ENCODE measurements around the gene TPX2. TPM values are rescaled to one million over a fixed set of nuclear protein-coding genes. Genes with fewer than 3 reads are reported as not detected.
"Not testable (repeated sequence)": the region's sequence is repeated elsewhere in the genome, so short reads cannot be mapped to it uniquely, and the experiment has no call there.

The TPX2 gene
- total RNA-seq, 1 experiment from 2014 or later, result 312 TPM

DNA sequence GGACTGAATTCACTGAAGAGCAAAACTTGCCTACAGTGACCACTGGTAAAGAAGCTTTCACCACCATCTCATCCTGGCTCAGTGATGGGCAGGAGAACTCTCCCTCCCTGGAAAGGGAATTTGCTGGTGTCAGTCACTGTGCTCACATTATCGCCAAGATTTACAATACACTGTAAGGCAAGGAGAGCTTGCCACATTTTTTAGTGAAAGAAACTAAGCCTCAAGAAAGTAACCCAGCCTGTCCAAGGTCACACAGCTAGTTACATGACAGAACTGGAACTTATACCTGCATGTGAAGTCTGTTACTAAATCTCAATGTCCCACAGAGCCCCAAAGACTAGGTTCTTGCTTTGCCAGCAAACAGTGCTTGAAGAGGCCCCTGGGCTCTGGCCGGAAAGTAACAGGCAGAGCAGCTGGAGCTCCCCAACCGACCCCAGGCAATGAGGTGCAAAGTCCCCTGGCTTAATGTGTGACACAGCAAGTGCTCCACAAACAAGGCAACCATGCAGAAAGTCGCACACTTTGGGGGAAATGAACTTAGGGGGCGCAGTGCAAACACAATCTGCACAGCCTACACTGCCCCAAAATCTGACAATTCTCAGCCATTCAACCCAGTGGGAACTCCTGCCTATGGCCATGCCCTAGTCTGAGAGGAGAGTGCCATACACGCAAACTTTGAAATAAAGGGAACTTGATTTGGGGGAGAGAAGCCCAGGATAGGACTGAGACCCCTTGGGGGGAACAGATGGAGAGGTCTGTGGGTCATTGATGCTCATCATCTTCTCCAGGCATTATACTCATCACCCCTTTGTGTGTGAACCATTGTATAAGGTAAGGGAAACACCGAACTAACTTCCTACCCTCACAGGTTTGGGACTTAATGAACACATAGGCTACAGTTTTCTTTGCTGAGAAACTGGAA, 18.3 kb upstream of the TPX2 start:
- DNase-seq (ENCODE audit: low read depth), result no peak

- DNase-seq (ENCODE audit: low read depth), result no peak
These were observed 17.5 kb upstream of the TPX2 start for GRCh38 chr20:31721408-31722256.

- DNase-seq (ENCODE audit: low read depth), result peak; percentile 90
These were observed 16.6 kb upstream of the TPX2 start, which contains the start of gene BCL2L1 for GRCh38 chr20:31722257-31723068. TSS of gene BCL2L1 (minus strand) at chr20:31722868. CDS start at chr20:31722218, 650 bp downstream.

DNA sequence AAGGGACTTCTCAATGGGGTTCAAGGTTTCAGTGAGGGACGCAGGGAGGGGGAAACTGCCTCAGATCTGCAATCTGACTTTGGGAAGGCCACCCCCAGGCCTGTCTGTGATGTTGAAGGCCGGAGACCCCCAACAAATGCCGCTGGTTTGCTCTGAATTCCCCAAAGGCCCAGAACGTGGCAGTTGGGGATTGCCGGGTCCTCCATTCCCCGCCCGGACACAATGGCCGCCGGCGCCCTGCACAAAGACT, 16.1 kb upstream of the TPX2 start:
- no peak for DNase-seq (ENCODE audit: low read depth)

- peak; percentile 98 for DNase-seq (ENCODE audit: low read depth)
These were observed 15.6 kb upstream of the TPX2 start for GRCh38 chr20:31723319-31724078.

- DNase-seq (ENCODE audit: low read depth), result no peak
These were observed 7.8 kb upstream of the TPX2 start for GRCh38 chr20:31731321-31731717.

GRCh38 chr20:31739550-31739977, 474 bp downstream of the TPX2 start:
- DNase-seq (ENCODE audit: low read depth), result no peak

DNA sequence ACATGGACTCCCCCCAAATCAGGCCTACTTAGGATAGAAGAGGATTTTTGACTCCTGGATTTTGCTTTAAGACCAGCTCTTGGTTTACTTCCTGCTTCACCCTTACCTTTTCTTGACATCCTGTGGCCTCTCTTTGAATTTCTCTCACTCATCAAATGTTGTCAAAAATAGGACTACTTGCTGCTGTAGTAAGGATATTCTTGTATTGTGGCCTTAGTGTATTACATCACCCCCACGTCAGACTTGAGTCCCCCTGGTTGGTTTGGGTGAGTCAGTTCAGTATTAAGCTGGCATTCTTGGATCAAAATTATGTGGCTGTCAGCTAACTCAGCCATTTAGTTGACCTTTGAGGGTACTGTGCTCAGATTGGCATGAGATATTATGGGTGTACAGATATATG, 1.1 kb downstream of the TPX2 start:
- peak; percentile 67 for DNase-seq (ENCODE audit: low read depth)

DNA sequence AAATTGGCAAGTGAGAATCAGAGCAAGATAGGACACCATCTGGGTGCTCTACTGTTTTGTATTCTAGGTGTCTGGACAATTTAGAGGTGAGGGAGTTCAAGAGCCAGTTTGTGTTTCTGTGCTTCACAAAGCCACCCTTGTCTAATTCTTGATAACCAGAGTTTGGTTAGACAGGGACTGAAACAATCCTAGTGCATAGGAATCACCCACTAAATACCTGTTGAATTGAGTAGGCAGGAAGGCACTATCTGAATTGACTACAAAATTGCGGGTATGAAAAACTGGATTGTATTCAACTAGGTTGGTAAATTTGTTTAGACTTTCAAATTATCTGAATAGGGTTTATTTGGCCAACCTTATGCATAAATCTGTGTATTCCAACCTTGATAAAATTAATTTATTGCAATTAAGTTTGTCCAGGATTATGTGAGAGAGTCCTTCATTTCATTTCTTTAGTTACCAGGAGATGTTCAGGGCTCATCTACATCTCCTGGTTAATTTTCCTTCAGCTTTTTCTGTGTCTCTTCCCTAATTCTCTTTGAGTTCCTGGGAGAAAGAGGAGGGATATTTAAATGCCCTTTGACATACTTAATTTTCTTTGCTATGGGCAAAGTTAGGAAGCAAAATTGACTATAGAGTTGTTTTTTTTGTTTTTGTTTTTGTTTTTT, 1.7 kb downstream of the TPX2 start:
- no peak for DNase-seq (ENCODE audit: low read depth)

- no peak for DNase-seq (ENCODE audit: low read depth)
These were observed 7.2 kb downstream of the TPX2 start for GRCh38 chr20:31746068-31746878.

DNA sequence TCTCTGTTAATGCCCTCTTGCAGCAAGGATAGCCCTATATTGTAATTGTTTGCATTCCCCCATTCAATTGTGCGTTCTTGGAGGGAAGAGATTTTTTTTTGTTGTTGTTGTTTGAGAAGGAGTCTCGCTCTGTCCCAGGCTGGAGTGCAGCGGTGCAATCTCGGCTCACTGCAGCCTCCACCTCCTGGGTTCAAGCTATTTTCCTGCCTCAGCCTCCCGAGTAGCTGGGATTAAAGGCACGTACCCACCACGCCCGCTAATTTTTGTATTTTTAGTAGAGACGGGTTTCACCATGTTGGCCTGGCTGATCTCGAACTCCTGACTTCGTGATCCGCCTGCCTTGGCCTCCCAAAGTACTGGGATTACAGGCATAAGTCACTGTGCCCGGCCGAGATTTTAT, 7.9 kb downstream of the TPX2 start:
- DNase-seq (ENCODE audit: low read depth), result not testable (repeated sequence)

DNA sequence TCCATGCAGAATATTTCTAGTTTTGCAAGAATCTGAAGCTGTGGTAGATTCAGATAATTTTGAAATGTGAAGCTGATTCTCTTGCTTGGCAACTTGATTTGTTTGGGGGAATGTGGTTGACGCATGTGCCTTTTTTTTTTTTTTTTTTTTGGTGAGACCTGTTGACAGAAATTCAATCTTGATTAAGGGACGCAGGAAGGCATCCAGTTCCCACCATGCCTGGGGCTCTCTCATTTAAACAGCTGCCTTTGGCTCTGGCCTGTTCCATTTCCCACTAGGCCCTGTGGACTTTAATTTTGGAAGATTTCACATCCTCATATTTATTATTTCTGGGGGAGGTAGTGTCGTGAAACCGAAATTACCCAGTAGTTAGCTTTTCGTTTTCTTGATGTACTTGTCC, 8.6 kb downstream of the TPX2 start:
- DNase-seq (ENCODE audit: low read depth), result peak; percentile 21

- DNase-seq (ENCODE audit: low read depth), result no peak
These were observed 10.1 kb downstream of the TPX2 start for GRCh38 chr20:31749223-31749622.

DNA sequence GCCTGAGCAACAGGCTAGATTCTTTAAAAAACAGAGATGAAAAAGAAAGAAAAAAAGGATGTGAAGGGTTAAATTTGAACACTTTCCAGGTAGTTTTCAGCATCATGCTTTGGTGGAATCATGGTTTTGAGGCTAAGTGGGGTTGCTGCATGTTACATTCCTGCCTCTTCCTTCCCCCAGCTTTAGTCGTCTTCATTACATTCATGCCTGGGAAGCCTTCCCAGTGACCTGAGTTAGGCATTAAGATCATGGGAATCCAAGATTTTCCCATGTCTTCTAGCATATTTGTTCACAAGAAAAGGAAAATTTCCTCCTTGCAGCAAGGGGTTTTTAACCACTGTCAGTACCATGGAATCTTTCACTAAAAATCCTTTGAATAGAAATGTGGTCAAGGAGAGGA, 12.0 kb downstream of the TPX2 start:
- peak; percentile 34 for DNase-seq (ENCODE audit: low read depth)

DNA sequence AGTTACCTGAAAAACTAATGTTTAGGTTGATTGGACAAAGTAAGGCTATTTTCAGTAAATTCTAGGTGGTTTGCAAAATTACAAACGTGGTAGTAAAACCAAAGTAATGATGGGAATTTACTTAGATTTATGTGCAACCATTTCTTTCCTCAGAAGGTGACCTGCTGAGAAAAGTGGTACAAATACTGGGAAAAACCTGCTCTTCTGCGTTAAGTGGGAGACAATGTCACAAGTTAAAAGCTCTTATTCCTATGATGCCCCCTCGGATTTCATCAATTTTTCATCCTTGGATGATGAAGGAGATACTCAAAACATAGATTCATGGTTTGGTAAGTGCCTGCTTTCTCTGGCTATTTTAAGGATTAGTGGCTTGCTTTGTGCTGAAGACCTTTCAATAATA, 18.2 kb downstream of the TPX2 start:
- DNase-seq (ENCODE audit: low read depth), result no peak

GRCh38 chr20:31758521-31758920, 19.4 kb downstream of the TPX2 start:
- DNase-seq (ENCODE audit: low read depth), result no peak

DNA sequence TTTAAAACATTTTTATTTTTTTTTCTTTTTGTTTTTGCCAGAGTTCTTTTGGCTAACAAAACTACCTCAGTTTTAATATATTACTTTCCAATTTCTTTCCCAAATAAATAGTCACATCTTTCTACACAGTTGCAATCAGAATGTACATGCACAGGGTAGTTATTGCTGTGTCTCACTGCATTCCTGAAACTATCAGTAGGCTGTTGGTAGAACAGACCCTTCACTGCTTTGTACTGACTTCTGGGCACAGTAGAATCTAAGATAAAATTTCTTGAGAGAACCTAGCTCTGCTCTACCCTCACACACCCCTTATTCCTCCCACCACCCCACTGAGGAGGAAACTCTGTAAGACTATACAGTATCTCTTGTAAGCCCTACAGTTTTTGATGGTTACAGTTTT, 19.9 kb downstream of the TPX2 start:
- no peak for DNase-seq (ENCODE audit: low read depth)

- DNase-seq (ENCODE audit: low read depth), result no peak
These were observed 20.9 kb downstream of the TPX2 start for GRCh38 chr20:31759836-31760518.

- DNase-seq (ENCODE audit: low read depth), result no peak
These were observed 21.6 kb downstream of the TPX2 start for GRCh38 chr20:31760519-31761240.

Data from RPMI7951 (cell line).